ENCODE measurements around the gene MVB12B.

DNA sequence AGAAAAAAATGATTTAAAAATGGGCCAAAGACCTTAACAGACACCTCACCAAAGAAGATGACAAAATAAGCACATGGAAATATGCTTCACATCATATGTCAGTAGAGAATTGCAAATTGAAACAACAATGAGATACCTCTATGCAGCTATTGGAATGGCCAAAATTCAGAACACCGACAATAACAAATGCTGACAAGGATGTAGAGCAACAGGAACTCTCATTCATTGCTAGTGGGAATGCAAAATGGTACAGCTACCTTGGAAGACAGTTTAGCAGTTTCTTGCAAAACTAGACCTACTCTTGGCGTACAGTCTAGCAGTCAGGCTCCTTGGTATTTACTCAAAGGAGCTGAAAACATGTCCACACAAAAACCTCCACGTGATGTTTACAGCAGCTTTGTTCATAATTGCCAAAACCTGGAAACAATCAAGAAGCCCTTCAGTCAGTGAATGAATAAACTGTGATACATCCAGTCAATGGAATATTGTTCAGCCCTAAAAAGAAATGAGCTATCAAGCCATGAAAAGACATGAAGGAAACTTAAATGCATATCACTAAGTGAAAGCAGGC, 10.5 kb upstream of the MVB12B start:
- TF ChIP-seq, protein P1, sequence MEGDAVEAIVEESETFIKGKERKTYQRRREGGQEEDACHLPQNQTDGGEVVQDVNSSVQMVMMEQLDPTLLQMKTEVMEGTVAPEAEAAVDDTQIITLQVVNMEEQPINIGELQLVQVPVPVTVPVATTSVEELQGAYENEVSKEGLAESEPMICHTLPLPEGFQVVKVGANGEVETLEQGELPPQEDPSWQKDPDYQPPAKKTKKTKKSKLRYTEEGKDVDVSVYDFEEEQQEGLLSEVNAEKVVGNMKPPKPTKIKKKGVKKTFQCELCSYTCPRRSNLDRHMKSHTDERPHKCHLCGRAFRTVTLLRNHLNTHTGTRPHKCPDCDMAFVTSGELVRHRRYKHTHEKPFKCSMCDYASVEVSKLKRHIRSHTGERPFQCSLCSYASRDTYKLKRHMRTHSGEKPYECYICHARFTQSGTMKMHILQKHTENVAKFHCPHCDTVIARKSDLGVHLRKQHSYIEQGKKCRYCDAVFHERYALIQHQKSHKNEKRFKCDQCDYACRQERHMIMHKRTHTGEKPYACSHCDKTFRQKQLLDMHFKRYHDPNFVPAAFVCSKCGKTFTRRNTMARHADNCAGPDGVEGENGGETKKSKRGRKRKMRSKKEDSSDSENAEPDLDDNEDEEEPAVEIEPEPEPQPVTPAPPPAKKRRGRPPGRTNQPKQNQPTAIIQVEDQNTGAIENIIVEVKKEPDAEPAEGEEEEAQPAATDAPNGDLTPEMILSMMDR (IDR thresholded peaks at IDR 0.05 in 8 of 11, conservative IDR thresholded peaks at IDR 0.05 in 3 of 11) = no peak
- TF ChIP-seq POLR2A (IDR thresholded peaks at IDR 0.05) = no peak
